ENCODE data around the gene FLYWCH2. TPM values are rescaled to one million over a fixed set of nuclear protein-coding genes. Genes with fewer than 3 reads are reported as not detected.

FLYWCH2 gene
- total RNA-seq, 1 experiment from 2014 or later = 23.9 TPM

- intact Hi-C loops (cut with micrococcal nuclease; ENCODE audit: unreplicated experiment) = no loop called here
- no peak for DNase-seq (ENCODE audit: low spot score)
- TF ChIP-seq EZH2 (IDR thresholded peaks at IDR 0.05; ENCODE audit: borderline replicate concordance, low read depth, low read length, poor library complexity, severe bottlenecking) (no peak), CTCF (conservative IDR thresholded peaks at IDR 0.05; ENCODE audit: low read depth, low read length) (no peak)
- Histone ChIP-seq H3K4me1 (ENCODE audit: insufficient read depth, low read length, poor library complexity, severe bottlenecking) (no peaks in the 10 kb centered on the region), H3K36me3 (ENCODE audit: insufficient read depth, low read length, poor library complexity, severe bottlenecking) (no peaks in the 10 kb centered on the region), H3K4me3 (ENCODE audit: low read depth, low read length, poor library complexity, severe bottlenecking) (no peak overlapping the region), H3K9me3 (ENCODE audit: low read depth, low read length, poor library complexity, severe bottlenecking) (no peaks in the 10 kb centered on the region), H3K27me3 (replicated peaks; ENCODE audit: insufficient read depth, low read depth, low read length, poor library complexity) (no peaks in the 10 kb centered on the region), H3K27ac (ENCODE audit: low read depth, low read length, poor library complexity, severe bottlenecking) (no peak overlapping the region)
- BruUV-seq (replicated peaks) = no TSS peak
- ChIA-PET POLR2A (ENCODE audit: low non-redundant PET) (no interaction called here), CTCF (no interaction called here)
Measured at GRCh38 chr16:2846511-2847310, 36.3 kb upstream of the FLYWCH2 start.

GRCh38 chr16:2848933-2849725 lies 33.9 kb upstream of the FLYWCH2 start:
- no peak for DNase-seq (ENCODE audit: low spot score)
- H3K4me3 ChIP-seq (ENCODE audit: low read depth, low read length, poor library complexity, severe bottlenecking) = no peak overlapping the region
- intact Hi-C loops (cut with micrococcal nuclease; ENCODE audit: unreplicated experiment) = no loop called here
- CTCF ChIA-PET = no interaction called here
- H3K27ac ChIP-seq (ENCODE audit: low read depth, low read length, poor library complexity, severe bottlenecking) = no peak overlapping the region
- TF ChIP-seq EZH2 (IDR thresholded peaks at IDR 0.05; ENCODE audit: borderline replicate concordance, low read depth, low read length, poor library complexity, severe bottlenecking) (no peak), CTCF (conservative IDR thresholded peaks at IDR 0.05; ENCODE audit: low read depth, low read length) (no peak)
- no peaks in the 10 kb centered on the region for H3K9me3 ChIP-seq (ENCODE audit: low read depth, low read length, poor library complexity, severe bottlenecking)
- H3K36me3 ChIP-seq (ENCODE audit: insufficient read depth, low read length, poor library complexity, severe bottlenecking) = no peaks in the 10 kb centered on the region
- BruUV-seq (replicated peaks) = no TSS peak
- no peaks in the 10 kb centered on the region for H3K27me3 ChIP-seq (replicated peaks; ENCODE audit: insufficient read depth, low read depth, low read length, poor library complexity)
- POLR2A ChIA-PET (ENCODE audit: low non-redundant PET) = no interaction called here
- H3K4me1 ChIP-seq (ENCODE audit: insufficient read depth, low read length, poor library complexity, severe bottlenecking) = no peaks in the 10 kb centered on the region

GRCh38 chr16:2852003-2852730 lies 30.8 kb upstream of the FLYWCH2 start:
- CTCF ChIA-PET = no interaction called here
- H3K27ac ChIP-seq (ENCODE audit: low read depth, low read length, poor library complexity, severe bottlenecking) = no peak overlapping the region
- POLR2A ChIA-PET (ENCODE audit: low non-redundant PET) = no interaction called here
- no peaks in the 10 kb centered on the region for H3K27me3 ChIP-seq (replicated peaks; ENCODE audit: insufficient read depth, low read depth, low read length, poor library complexity)
- BruUV-seq (replicated peaks) = no TSS peak
- H3K4me3 ChIP-seq (ENCODE audit: low read depth, low read length, poor library complexity, severe bottlenecking) = no peak overlapping the region
- H3K9me3 ChIP-seq (ENCODE audit: low read depth, low read length, poor library complexity, severe bottlenecking) = no peaks in the 10 kb centered on the region
- TF ChIP-seq CTCF (conservative IDR thresholded peaks at IDR 0.05; ENCODE audit: low read depth, low read length) (no peak), EZH2 (IDR thresholded peaks at IDR 0.05; ENCODE audit: borderline replicate concordance, low read depth, low read length, poor library complexity, severe bottlenecking) (no peak)
- H3K4me1 ChIP-seq (ENCODE audit: insufficient read depth, low read length, poor library complexity, severe bottlenecking) = no peaks in the 10 kb centered on the region
- no peaks in the 10 kb centered on the region for H3K36me3 ChIP-seq (ENCODE audit: insufficient read depth, low read length, poor library complexity, severe bottlenecking)
- no peak for DNase-seq (ENCODE audit: low spot score)
- intact Hi-C loops (cut with micrococcal nuclease; ENCODE audit: unreplicated experiment) = no loop called here
